Activated CD8-positive, alpha-beta memory T cell treated with anti-CD3 and anti-CD28 coated beads, Interleukin-2, amount 50 U/mL, for 48 hours (primary cell): Measurements from ENCODE around the gene CD24.
A peak's percentile ranks its signal among the peaks of the same experiment; 100 is the strongest.

Source experiments
- DNase-seq: peaks from one replicate; pipeline ENCODE4 v3.0.0-alpha.2; 2020

Gene CD24

GRCh38 chr6:106966671-106967640, 7.6 kb downstream of the CD24 start:
- DNase-seq = no peak

GRCh38 chr6:106966229-106966628, 8.3 kb downstream of the CD24 start:
- no peak for DNase-seq

- no peak for DNase-seq
Observed at GRCh38 chr6:106964954-106965353, 9.6 kb downstream of the CD24 start.

GRCh38 chr6:106964099-106964498, 10.4 kb downstream of the CD24 start:
- no peak for DNase-seq

- DNase-seq = no peak
Observed at GRCh38 chr6:106963544-106963943, 11.0 kb downstream of the CD24 start.

DNA sequence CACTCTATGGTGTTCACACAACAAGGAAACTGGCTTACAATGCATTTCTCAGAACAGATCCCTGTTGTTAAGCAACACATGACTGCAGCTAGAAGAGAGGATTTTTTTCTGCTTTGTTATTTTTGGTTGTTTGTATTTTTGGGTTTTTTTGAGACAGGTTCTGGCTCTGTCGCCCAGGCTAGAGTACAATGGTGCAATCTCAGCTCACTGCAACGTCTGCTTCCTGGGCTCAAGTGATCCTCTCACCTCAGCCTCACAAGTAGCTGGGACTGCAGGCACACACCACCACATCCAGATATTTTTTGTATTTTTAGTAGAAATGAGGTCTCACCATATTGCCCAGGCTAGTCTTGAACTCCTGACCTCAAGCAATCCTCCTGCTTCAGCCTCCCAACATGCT, 12.7 kb downstream of the CD24 start:
- DNase-seq = no peak

DNA sequence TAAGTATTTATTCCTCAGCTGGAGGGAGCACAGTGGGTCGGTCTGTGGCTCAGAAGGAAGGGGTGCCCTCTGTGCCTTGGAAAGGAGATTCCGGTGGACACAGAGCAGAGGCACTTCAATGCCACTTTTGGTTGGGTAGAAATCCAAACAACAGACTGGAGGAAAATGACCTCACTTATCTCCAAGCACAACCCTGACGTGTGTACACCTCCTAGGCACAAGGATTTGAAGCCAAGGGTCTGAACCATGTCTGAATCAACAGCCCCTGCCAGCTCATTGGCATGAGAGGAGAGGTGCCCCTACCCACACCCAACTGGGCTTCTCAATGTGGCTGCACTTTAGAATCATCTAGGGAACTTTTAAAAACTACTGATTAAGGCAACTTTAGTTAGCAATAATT, 13.4 kb downstream of the CD24 start:
- no peak for DNase-seq

GRCh38 chr6:106959985-106960384, 14.5 kb downstream of the CD24 start:
- DNase-seq = no peak

DNA sequence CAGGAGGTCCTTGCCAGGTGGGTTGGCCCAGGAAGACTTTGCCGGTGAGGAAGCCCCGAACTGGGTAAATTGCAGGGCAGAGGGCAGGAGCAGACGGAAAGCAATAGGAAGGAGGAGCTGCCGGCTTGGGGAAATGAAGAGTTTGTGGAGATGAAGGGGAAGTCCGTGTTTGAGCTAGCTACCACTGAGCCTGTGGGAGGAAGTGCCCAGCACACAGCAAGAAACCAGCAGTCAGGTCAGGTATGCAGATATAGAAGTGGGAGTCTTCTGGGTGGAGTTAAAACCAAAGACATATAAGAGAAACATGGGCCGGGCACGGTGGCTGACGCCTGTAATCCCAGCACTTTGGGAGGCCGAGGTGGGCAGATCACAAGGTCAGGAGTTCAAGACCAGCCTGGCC, 34.7 kb downstream of the CD24 start:
- DNase-seq = no peak

DNA sequence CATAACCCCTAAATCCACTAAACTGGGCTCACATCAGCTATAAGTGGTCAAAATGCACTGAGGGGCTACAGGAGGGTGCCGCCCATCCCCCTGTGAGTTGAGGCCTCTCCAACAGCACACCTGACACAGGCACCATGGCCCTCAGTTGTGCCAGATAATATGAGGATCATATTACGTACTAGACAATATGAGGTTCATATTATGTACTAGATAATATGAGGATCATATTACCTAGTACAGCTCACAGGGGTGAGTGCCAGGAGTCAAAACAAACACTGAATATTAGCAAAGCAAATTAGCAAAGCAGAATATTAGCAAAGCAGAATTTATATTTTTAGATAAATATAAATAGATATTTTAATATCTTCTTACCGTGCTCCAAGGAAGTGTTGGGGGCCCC, 35.3 kb downstream of the CD24 start:
- no peak for DNase-seq

DNA sequence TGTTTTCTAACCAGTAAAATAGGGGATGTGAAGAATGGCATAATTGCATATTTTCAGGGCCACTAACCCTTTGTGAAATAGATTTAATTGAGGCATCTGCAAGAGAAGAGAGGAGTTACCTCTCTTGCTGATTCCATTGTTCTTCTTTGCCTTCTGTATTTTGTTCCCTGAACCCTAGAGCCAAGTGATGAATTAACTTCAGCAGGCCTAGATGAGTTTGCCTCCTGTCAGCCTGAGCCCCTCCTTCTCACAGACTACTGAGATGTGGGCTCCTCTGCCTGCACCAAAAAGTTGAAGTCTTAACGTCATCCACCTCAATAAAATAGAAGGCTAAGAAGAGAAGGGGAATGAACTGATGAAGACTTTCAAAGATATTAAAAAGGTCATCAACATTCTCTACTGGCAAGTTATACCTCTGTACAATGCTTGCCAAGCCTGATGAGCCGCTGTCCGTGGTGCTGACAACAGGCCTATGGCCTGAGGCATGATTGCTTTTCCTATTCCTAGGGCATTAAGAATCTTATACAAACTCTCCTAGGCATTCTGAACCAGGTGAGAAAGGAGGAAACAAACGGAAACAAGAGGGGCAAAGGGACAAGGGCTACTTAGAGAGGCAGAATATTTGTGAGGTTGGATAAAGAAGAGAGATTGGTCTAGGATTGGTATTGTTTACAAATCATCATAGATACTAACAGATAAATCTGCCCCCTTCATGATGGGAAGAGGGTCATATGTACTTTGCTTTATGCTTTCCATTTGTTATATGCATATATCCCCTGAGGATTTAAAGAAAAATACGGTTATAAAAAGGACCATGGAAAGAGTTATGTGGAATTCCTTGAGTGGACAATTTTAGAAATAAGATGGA, 46.8 kb downstream of the CD24 start:
- DNase-seq = peak; percentile 57

GRCh38 chr6:106925948-106926347, 48.6 kb downstream of the CD24 start:
- no peak for DNase-seq

- DNase-seq = no peak
Observed at GRCh38 chr6:106924694-106925523, 49.6 kb downstream of the CD24 start.

- no peak for DNase-seq
Observed at GRCh38 chr6:106922626-106923025, 51.9 kb downstream of the CD24 start.
